GM23338 (cell line): ENCODE results near the gene PRKX. TPM values are rescaled to one million over a fixed set of nuclear protein-coding genes. Genes with fewer than 3 reads are reported as not detected.
A peak's percentile ranks its signal among the peaks of the same experiment; 100 is the strongest.

Experiments used
- ATAC-seq: fragments of 200-7000 bp; cut with Tn5 transposase; 3 replicates; pipeline ENCODE4 v1.9.1; 2020
- DNase-seq: peaks from one replicate; pipeline ENCODE4 v3.0.0-alpha.2; 2015; ENCODE audit warnings: low spot score
- H2AFZ ChIP-seq: fragments of 200-600 bp; sonication (generic); 2 replicates; pipeline ENCODE4 v1.8.0; 2016; ENCODE audit warnings: antibody characterized with exemption, mild to moderate bottlenecking, moderate library complexity
- H3F3A ChIP-seq: fragments of 200-600 bp; sonication (generic); replicated peaks from 2 replicates; pipeline ENCODE4 v1.8.0; 2017; ENCODE audit warnings: antibody characterized with exemption, mixed run types, low read depth
- H3K27ac ChIP-seq: fragments of 200-600 bp; sonication (generic); 2 replicates; pipeline ENCODE4 v1.6.1; 2016; ENCODE audit warnings: low read depth
- H3K27me3 ChIP-seq: fragments of 200-600 bp; sonication (generic); 2 replicates; pipeline ENCODE4 v1.8.0; 2016; ENCODE audit warnings: mild to moderate bottlenecking, mixed run types, moderate library complexity; ENCODE audit not compliant: insufficient read depth
- H3K36me3 ChIP-seq: fragments of 200-600 bp; sonication (generic); 2 replicates; pipeline ENCODE4 v1.8.0; 2016; ENCODE audit warnings: mild to moderate bottlenecking; ENCODE audit not compliant: insufficient read depth
- H3K4me1 ChIP-seq: fragments of 200-600 bp; sonication (generic); 2 replicates; pipeline ENCODE4 v1.8.0; 2016; ENCODE audit warnings: mild to moderate bottlenecking, moderate library complexity; ENCODE audit not compliant: insufficient read depth
- H3K4me2 ChIP-seq: fragments of 200-600 bp; sonication (generic); 2 replicates; pipeline ENCODE4 v1.7.1; 2017; ENCODE audit warnings: mixed run types
- H3K4me3 ChIP-seq: fragments of 200-600 bp; sonication (generic); 2 replicates; pipeline ENCODE4 v1.6.1; 2016; ENCODE audit warnings: mixed run types
- H3K79me2 ChIP-seq: fragments of 200-600 bp; sonication (generic); replicated peaks from 2 replicates; pipeline ENCODE4 v1.8.0; 2017; ENCODE audit warnings: mild to moderate bottlenecking; ENCODE audit not compliant: insufficient read depth
- H3K9me2 ChIP-seq: fragments of 200-600 bp; sonication (generic); 2 replicates; pipeline ENCODE4 v1.8.0; 2017; ENCODE audit not compliant: insufficient read depth
- H4K20me1 ChIP-seq: fragments of 200-600 bp; sonication (generic); replicated peaks from 2 replicates; pipeline ENCODE4 v1.8.0; 2017; ENCODE audit warnings: mild to moderate bottlenecking; ENCODE audit not compliant: insufficient read depth
- H3K27ac Mint-ChIP-seq: 2 replicates; pipeline ENCODE4 v1.8.0; 2020; ENCODE audit warnings: inconsistent platforms, mild to moderate bottlenecking, moderate library complexity, mixed read lengths
- H3K27me3 Mint-ChIP-seq: 3 replicates; pipeline ENCODE4 v1.8.0; 2022; ENCODE audit warnings: low read depth, mild to moderate bottlenecking, moderate library complexity, mixed read lengths, inconsistent platforms; ENCODE audit not compliant: insufficient read depth, poor library complexity
- H3K36me3 Mint-ChIP-seq: 3 replicates; pipeline ENCODE4 v1.8.0; 2021; ENCODE audit warnings: low read depth, mild to moderate bottlenecking, inconsistent platforms, moderate library complexity, mixed read lengths
- H3K4me1 Mint-ChIP-seq: 3 replicates; pipeline ENCODE4 v1.8.0; 2020; ENCODE audit warnings: mild to moderate bottlenecking, inconsistent platforms, mixed read lengths
- H3K4me3 Mint-ChIP-seq: 3 replicates; pipeline ENCODE4 v1.8.0; 2021; ENCODE audit warnings: moderate library complexity, mild to moderate bottlenecking, inconsistent platforms, mixed read lengths
- H3K9me3 Mint-ChIP-seq: 3 replicates; pipeline ENCODE4 v1.8.0; 2020; ENCODE audit warnings: moderate library complexity, mild to moderate bottlenecking, inconsistent platforms, mixed read lengths
- CREB1 ChIP-seq: fragments of 250-450 bp; sonication (Bioruptor Pico); IDR thresholded peaks from 2 replicates; pipeline ENCODE4 v1.5.0; 2020; ENCODE audit warnings: low read depth, mild to moderate bottlenecking, moderate library complexity
- EZH2 ChIP-seq: fragments of 200-600 bp; sonication (generic); IDR thresholded peaks from one replicate; pipeline ENCODE4 v1.8.0; 2017; ENCODE audit warnings: antibody characterized with exemption, mild to moderate bottlenecking, low read depth; ENCODE audit not compliant: unreplicated experiment
- JUNB ChIP-seq: IDR thresholded peaks from one replicate; pipeline ENCODE4 v1.6.1; 2016; ENCODE audit warnings: antibody characterized with exemption; ENCODE audit not compliant: unreplicated experiment
- NANOG ChIP-seq: IDR thresholded peaks from 2 replicates; pipeline ENCODE4 v1.6.1; 2016; ENCODE audit warnings: antibody characterized with exemption, borderline replicate concordance
- ZNF114 ChIP-seq: fragments of 250-450 bp; sonication (Bioruptor Pico); IDR thresholded peaks from 2 replicates; pipeline ENCODE4 v1.5.0; 2020; ENCODE audit warnings: mild to moderate bottlenecking, moderate library complexity
- polyA plus RNA-seq: library from polyadenylated mRNA; unstranded; fragments of >200 nt; fragmentation: Nextera tagmentation; extraction: Ambion mirVana; gene quantifications from 2 replicates; pipeline ENCODE4 v1.2.1, GENCODE V29; 2016
- total RNA-seq: library from RNA; depleted of rRNA; stranded (reverse); fragments of >200 nt; shearing (Covaris generic); gene quantifications from 2 replicates; pipeline ENCODE4 v1.2.3, GENCODE V29; 2014
- TF ChIP-seq, protein P1 (sequence below): IDR thresholded peaks from one replicate; pipeline ENCODE4 v1.6.1; 2018; ENCODE audit warnings: antibody characterized with exemption; ENCODE audit not compliant: unreplicated experiment
- TF ChIP-seq, protein P2 (sequence below): IDR thresholded peaks from 2 replicates; pipeline ENCODE4 v1.6.1; 2016; ENCODE audit warnings: antibody characterized with exemption
- TF ChIP-seq, protein P3 (sequence below): fragments of 250-450 bp; sonication (Bioruptor Pico); IDR thresholded peaks from 2 replicates; pipeline ENCODE4 v1.5.0; 2020; ENCODE audit warnings: mild to moderate bottlenecking, moderate library complexity
- TF ChIP-seq, protein P4 (sequence below), 2 experiments: fragments of 200-600 bp in 1 of 2; sonication (generic) in 1 of 2; conservative IDR thresholded peaks; 2 replicates each; pipeline versions ENCODE4 v1.5.1 to v1.6.1; 2016 to 2017; ENCODE audit warnings: antibody characterized with exemption in 2 of 2, low read depth in 2 of 2, mild to moderate bottlenecking in 2 of 2, moderate library complexity in 1 of 2

Gene PRKX
- total and polyA plus RNA-seq, 2 experiments from 2014 or later, result 12.9 to 43.5 TPM

DNA sequence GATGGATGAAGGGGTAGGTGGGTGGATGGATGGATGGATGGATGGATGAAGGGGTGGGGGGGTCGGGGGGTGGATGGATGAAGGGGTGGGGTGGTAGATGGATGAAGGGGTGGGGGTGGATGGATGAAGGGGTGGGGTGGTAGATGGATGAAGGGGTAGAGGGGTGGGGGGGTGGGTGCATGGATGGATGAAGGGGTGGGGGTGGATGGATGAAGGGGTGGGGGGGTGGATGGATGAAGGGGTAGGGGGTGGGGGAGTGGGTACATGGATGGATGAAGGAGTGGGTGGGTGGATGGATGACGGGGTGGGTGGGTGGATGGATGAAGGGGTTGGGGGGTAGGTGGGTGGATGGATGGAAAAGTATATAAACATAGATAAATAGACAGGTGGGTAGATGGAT lies 74.2 kb downstream of the PRKX start:
- Histone ChIP-seq H3K4me1 (no peaks in the 10 kb centered on the region), H4K20me1 (no peaks in the 10 kb centered on the region), H3F3A (no peaks in the 10 kb centered on the region), H3K4me2 (no peak overlapping the region), H3K27ac (no peak overlapping the region), H3K36me3 (no peaks in the 10 kb centered on the region), H3K4me3 (no peak overlapping the region), H2AFZ (no peak overlapping the region), H3K79me2 (no peaks in the 10 kb centered on the region), H3K27me3 (no peaks in the 10 kb centered on the region), H3K9me2 (no peaks in the 10 kb centered on the region)
- no peak for TF ChIP-seq ZNF114
- TF ChIP-seq, protein P1, sequence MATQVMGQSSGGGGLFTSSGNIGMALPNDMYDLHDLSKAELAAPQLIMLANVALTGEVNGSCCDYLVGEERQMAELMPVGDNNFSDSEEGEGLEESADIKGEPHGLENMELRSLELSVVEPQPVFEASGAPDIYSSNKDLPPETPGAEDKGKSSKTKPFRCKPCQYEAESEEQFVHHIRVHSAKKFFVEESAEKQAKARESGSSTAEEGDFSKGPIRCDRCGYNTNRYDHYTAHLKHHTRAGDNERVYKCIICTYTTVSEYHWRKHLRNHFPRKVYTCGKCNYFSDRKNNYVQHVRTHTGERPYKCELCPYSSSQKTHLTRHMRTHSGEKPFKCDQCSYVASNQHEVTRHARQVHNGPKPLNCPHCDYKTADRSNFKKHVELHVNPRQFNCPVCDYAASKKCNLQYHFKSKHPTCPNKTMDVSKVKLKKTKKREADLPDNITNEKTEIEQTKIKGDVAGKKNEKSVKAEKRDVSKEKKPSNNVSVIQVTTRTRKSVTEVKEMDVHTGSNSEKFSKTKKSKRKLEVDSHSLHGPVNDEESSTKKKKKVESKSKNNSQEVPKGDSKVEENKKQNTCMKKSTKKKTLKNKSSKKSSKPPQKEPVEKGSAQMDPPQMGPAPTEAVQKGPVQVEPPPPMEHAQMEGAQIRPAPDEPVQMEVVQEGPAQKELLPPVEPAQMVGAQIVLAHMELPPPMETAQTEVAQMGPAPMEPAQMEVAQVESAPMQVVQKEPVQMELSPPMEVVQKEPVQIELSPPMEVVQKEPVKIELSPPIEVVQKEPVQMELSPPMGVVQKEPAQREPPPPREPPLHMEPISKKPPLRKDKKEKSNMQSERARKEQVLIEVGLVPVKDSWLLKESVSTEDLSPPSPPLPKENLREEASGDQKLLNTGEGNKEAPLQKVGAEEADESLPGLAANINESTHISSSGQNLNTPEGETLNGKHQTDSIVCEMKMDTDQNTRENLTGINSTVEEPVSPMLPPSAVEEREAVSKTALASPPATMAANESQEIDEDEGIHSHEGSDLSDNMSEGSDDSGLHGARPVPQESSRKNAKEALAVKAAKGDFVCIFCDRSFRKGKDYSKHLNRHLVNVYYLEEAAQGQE, result no peak
- no peak for TF ChIP-seq EZH2
- no peak for TF ChIP-seq NANOG
- TF ChIP-seq, protein P2, sequence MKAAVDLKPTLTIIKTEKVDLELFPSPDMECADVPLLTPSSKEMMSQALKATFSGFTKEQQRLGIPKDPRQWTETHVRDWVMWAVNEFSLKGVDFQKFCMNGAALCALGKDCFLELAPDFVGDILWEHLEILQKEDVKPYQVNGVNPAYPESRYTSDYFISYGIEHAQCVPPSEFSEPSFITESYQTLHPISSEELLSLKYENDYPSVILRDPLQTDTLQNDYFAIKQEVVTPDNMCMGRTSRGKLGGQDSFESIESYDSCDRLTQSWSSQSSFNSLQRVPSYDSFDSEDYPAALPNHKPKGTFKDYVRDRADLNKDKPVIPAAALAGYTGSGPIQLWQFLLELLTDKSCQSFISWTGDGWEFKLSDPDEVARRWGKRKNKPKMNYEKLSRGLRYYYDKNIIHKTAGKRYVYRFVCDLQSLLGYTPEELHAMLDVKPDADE, result no peak
- DNase-seq (no peak), ATAC-seq (no peak)
- Mint-ChIP-seq H3K27me3 (no peaks in the 10 kb centered on the region), H3K4me1 (peaks cover 4% of the 10 kb centered on the region; the same call in 2 of the 3 replicates), H3K9me3 (no peaks in the 10 kb centered on the region), H3K4me3 (no peak overlapping the region), H3K27ac (no peak overlapping the region), H3K36me3 (peaks cover 12% of the 10 kb centered on the region)

DNA sequence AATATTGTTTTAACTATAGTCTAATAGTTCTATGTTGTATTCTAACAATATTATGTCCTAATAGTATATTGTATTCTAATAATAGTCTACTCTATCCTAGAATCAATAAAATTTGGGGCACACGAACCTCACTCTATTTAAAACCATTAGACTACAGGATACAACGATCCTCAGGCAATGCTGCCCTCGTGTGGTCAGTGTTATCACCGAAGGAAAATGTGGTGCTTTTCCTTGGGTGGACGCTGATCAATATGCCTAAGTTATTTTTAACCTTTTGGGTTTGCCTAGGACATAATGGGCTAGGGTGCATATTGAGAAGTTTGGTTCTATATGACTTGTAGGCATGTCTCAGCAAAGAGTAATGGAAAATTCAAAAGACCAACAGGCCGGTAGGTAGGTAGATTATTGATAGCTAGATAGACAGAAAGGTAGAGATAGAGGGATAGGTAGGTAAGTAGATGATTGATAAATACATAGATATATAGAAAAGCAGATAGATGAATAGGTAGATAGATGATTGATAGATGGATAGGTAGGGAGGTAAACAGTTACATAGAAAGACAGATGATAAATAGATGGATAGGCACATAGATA lies 75.1 kb downstream of the PRKX start:
- H2AFZ ChIP-seq, result no peak overlapping the region
- ATAC-seq, result no peak
- no peak for TF ChIP-seq JUNB
- TF ChIP-seq, protein P3, sequence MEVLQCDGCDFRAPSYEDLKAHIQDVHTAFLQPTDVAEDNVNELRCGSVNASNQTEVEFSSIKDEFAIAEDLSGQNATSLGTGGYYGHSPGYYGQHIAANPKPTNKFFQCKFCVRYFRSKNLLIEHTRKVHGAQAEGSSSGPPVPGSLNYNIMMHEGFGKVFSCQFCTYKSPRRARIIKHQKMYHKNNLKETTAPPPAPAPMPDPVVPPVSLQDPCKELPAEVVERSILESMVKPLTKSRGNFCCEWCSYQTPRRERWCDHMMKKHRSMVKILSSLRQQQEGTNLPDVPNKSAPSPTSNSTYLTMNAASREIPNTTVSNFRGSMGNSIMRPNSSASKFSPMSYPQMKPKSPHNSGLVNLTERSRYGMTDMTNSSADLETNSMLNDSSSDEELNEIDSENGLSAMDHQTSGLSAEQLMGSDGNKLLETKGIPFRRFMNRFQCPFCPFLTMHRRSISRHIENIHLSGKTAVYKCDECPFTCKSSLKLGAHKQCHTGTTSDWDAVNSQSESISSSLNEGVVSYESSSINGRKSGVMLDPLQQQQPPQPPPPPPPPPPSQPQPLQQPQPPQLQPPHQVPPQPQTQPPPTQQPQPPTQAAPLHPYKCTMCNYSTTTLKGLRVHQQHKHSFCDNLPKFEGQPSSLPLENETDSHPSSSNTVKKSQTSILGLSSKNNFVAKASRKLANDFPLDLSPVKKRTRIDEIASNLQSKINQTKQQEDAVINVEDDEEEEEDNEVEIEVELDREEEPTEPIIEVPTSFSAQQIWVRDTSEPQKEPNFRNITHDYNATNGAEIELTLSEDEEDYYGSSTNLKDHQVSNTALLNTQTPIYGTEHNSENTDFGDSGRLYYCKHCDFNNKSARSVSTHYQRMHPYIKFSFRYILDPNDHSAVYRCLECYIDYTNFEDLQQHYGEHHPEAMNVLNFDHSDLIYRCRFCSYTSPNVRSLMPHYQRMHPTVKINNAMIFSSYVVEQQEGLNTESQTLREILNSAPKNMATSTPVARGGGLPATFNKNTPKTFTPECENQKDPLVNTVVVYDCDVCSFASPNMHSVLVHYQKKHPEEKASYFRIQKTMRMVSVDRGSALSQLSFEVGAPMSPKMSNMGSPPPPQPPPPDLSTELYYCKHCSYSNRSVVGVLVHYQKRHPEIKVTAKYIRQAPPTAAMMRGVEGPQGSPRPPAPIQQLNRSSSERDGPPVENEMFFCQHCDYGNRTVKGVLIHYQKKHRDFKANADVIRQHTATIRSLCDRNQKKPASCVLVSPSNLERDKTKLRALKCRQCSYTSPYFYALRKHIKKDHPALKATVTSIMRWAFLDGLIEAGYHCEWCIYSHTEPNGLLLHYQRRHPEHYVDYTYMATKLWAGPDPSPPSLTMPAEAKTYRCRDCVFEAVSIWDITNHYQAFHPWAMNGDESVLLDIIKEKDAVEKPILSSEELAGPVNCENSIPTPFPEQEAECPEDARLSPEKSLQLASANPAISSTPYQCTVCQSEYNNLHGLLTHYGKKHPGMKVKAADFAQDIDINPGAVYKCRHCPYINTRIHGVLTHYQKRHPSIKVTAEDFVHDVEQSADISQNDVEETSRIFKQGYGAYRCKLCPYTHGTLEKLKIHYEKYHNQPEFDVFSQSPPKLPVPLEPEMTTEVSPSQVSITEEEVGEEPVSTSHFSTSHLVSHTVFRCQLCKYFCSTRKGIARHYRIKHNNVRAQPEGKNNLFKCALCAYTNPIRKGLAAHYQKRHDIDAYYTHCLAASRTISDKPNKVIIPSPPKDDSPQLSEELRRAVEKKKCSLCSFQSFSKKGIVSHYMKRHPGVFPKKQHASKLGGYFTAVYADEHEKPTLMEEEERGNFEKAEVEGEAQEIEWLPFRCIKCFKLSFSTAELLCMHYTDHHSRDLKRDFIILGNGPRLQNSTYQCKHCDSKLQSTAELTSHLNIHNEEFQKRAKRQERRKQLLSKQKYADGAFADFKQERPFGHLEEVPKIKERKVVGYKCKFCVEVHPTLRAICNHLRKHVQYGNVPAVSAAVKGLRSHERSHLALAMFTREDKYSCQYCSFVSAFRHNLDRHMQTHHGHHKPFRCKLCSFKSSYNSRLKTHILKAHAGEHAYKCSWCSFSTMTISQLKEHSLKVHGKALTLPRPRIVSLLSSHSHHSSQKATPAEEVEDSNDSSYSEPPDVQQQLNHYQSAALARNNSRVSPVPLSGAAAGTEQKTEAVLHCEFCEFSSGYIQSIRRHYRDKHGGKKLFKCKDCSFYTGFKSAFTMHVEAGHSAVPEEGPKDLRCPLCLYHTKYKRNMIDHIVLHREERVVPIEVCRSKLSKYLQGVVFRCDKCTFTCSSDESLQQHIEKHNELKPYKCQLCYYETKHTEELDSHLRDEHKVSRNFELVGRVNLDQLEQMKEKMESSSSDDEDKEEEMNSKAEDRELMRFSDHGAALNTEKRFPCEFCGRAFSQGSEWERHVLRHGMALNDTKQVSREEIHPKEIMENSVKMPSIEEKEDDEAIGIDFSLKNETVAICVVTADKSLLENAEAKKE (CRISPR knock-in tag), result no peak
- TF ChIP-seq EZH2, result no peak
- TF ChIP-seq CREB1, result no peak
- TF ChIP-seq, protein P4, sequence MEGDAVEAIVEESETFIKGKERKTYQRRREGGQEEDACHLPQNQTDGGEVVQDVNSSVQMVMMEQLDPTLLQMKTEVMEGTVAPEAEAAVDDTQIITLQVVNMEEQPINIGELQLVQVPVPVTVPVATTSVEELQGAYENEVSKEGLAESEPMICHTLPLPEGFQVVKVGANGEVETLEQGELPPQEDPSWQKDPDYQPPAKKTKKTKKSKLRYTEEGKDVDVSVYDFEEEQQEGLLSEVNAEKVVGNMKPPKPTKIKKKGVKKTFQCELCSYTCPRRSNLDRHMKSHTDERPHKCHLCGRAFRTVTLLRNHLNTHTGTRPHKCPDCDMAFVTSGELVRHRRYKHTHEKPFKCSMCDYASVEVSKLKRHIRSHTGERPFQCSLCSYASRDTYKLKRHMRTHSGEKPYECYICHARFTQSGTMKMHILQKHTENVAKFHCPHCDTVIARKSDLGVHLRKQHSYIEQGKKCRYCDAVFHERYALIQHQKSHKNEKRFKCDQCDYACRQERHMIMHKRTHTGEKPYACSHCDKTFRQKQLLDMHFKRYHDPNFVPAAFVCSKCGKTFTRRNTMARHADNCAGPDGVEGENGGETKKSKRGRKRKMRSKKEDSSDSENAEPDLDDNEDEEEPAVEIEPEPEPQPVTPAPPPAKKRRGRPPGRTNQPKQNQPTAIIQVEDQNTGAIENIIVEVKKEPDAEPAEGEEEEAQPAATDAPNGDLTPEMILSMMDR (conservative IDR thresholded peaks at IDR 0.05; ENCODE audit: low read depth in 2 of 2), result peak; percentile 68 to 79

More for the DNA sequence above, 75.1 kb downstream of the PRKX start:
- Histone ChIP-seq H3F3A (no peaks in the 10 kb centered on the region), H3K27ac (no peak overlapping the region), H3K27me3 (no peaks in the 10 kb centered on the region), H3K79me2 (no peaks in the 10 kb centered on the region), H3K4me1 (no peaks in the 10 kb centered on the region), H3K4me3 (no peak overlapping the region), H3K9me2 (no peaks in the 10 kb centered on the region), H4K20me1 (no peaks in the 10 kb centered on the region), H3K4me2 (no peak overlapping the region), H3K36me3 (no peaks in the 10 kb centered on the region)
- no peaks in the 10 kb centered on the region for H3K27me3 Mint-ChIP-seq
- H3K4me1 Mint-ChIP-seq, result peaks cover 4% of the 10 kb centered on the region; the same call in 2 of the 3 replicates
- no peaks in the 10 kb centered on the region for H3K9me3 Mint-ChIP-seq
- H3K4me3 Mint-ChIP-seq, result no peak overlapping the region
- no peak overlapping the region for H3K27ac Mint-ChIP-seq
- DNase-seq, result peak; percentile 58
- peaks cover 5% of the 10 kb centered on the region for H3K36me3 Mint-ChIP-seq
